ENCODE measurements around the gene SLC44A1. TPM values are rescaled to one million over a fixed set of nuclear protein-coding genes. Genes with fewer than 3 reads are reported as not detected.

Gene SLC44A1
- total RNA-seq, 1 donor from 2014 or later, result 42.7 TPM

DNA sequence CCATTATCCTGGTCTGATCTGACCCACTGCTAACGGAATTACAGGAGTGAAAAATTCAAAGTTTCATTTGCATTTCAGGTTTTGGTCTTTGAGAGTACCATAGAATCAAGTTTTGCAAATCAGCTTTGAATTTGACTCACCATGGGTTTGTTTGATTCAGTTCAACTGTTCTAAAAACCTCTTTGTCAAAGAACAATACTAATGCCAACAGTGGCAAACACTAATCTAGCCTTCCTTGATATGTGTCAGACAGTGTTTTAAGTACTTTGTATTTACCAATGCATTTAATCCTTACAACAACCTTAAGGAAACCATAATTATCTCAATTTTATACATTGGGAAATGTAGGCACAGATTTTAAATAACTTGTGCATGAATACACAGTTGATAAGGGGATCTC, 193.3 kb downstream of the SLC44A1 start:
- DNase-seq, result no peak

DNA sequence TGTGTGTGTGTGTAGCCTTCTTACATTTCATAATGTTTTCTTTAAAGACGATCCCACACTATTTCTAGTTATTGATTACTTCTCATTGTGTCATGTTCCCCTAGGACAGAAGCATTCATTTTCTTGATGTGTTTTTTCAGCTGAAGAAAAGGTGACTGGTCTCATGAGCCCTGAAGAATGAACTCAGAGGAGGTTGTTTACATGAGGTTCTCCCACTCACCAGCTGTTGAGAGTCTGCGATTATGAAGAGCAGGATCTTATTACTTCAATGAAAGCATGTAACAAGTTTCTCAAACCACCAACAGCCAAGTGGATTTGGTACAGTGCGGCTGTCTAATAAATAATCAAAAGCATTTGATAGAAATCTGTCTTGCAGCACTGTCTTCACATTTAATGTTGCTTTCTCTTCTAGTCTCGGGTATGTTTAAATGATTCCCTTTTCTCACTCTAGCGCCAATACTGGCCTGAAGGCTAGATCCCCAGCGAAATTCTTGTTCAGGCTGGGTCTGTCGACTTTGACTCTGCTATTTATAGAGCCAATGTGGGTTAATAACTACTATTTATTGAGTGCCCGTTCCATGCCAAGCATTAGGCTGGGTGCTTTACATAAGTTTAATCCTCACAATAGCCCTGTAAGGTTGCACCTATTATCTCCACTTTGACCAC, 193.8 kb downstream of the SLC44A1 start:
- DNase-seq, result no peak

DNA sequence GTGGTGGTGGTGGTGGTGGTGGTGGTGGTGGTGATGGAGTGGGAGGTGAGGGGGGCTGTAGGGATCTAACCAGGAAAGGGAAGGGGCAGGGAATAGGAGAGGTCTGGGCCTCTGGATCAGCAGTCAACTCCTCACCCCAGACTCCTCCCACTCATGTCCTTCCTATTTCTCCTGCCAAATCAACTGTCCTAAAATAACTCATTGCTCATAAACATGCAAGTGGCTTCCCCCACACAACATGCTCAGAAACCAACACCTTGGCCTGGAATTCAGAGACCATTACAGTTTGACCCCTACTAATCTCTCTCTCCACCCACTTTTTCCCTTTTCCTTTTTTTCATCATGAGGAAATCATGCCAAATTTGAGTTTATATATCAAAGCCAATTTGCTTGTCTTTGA, 195.0 kb downstream of the SLC44A1 start:
- peak; percentile 11 for DNase-seq

DNA sequence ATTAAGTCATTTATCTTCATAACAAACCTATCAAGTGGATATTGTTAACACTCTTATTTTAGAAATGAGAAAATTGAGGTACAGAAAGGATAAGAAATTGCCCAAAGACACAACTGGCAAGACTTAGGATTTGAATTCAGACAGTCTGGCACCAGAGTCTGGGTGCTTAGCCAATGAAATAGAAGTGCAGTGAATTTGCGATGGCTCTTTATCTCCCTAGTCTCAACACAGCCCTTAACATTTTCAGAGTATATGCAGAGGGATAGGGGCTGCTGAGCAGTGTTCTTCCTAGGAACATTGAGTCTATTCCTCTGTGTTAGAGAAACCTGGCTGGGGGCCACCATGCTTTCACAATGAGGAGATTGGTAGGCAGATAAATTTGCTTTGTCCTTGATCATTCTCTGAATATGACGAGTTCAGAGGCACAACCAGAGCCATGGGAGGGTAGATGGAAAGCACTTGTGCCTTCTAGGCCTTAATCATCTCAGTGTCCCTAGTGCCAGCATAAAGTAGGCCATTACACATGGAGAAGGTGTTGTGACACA, 197.2 kb downstream of the SLC44A1 start:
- no peak for DNase-seq

DNA sequence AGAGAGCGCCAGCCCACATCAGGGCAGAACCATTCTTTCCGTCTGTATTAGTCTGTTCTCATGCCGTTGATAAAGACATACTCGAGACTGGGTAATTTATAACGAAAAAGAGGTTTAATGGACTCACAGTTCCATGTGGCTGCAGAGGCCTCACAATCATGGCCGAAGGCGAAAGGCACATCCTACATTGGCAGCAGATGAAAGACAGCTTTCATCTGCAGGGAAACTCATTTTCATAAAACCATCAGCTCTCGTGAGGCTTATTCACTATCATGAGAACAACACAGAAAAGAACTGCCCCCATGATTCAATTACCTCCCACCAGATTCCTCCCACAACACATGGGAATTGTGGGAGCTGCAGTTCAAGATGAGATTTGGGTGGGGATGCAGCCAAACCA, 198.7 kb downstream of the SLC44A1 start:
- no peak for DNase-seq

DNA sequence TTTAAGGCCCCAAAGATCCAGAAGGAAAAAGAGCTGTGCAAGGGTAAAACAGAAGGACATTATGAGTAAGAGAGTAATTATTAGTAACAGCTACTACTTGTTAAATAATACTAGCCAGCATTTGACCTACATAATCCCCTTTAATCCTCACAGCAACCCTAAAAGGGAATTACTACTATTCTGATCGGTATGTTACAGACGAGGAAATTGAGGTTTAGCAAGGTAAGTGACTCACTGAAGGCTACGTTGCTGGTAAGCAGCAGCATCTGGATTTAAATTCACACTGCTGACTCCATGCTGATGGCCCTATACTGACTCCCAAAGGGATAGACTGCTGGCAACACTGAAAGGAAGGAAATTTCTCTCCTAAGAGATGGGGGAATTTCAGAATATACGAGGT, 199.7 kb downstream of the SLC44A1 start:
- DNase-seq, result no peak

DNA sequence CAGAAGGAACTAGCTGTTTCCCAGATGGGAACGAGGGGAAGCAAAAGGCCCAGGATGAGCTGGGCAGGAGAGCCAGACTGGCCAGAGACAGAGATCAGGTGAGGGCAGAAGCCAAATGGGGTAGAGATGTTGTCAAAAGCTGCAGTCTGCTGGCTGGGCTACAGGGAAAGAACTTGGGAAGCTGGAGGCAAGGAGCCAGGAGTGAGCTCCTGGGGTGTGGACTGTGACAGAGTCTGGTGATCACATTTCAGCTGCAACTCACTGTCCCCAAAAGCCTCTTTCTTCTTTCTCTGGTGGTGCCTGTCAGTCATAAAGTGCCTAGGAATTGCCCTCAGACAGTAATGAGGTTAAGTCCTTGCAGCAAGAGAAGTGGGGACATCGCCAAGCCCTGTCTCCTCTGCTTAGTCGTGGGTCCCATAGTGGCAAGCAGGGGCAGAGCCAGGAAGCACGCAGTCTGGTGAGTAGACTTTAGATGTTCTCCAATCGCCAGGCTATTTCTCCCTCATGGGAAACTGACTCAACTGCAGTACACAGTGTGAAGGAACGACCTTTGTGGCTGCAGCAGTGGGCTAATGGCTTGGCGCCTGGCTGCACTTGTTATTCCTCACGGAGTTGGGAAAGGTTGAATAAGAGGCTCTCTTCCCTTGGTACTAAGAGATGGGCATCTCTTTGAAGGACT, 200.9 kb downstream of the SLC44A1 start:
- DNase-seq, result no peak

DNA sequence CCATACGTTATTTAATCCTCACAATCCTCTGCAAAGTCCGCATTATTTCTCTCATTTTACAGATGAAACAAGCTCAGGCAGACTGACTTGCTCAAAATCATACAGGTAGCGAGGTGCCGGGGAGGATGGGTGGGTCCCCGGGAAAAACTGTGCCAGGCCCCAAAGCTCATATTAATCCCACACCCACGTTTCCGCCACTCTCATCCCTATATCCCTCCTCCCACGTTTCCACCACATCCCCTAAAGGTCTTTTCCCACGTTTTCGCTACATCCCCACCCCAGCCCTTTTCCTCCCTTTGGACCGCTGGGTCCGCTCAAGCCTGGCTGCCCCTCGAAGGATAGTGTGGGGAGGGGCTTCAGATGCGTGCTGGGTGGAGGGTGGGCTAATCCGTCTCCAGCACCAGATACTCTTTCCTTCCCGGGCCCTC, 202.9 kb downstream of the SLC44A1 start:
- no peak for DNase-seq

DNA sequence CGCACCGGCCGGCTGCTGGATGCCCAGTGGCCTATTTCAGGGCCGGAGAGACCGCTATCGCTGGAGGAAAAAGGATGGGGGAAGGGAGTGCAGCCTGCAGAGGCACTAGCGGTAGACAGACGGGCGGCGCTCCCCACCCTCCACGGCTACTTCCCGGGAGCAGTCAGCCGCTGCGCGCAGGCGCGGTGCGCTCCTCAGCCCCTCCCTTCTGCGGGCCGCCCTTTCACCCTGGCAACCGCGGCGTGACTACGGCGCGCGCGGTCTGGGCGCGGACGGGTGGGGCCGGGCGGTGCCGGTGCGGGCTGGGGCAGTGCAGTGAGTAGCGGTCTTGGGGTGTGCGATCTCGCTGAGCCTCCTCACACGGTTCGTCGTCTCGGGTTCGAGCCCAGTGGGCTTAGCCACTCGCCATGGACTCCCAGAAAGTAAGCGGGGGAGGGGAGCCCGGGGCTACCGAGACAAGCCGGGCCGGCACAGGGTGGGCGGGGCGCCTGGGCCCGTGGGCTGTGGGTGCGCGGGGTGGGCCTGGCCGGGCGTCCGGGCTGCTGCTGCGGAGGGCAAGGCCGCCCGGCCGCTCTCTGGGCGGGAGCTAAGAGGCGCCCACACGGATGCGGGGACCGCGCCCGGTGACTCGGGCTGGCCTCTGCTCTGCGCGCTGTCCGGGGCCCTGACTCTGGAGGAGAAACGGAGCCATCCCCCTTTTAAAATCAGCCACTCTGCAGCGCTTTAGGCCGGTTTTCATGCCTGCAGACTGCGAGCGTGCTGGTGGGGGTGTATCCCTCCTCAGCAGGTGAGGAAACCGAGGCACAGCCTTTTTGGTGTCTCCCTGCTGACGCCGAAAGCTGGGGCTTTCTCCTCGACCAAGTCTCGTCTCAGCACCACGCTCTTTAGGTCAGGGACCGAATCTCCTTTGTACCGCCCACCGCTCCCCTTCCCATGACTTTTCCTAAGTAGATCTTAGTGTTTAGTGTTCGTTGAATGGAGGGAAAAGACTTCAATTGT, 203.7 kb downstream of the SLC44A1 start, which contains the start of gene FSD1L:
Gene FSD1L, plus strand, starts transcription at position 221 of the 999 bp plus-strand sequence. Its CDS starts 187 bp downstream, at position 408.
- peak; percentile 77 for DNase-seq

DNA sequence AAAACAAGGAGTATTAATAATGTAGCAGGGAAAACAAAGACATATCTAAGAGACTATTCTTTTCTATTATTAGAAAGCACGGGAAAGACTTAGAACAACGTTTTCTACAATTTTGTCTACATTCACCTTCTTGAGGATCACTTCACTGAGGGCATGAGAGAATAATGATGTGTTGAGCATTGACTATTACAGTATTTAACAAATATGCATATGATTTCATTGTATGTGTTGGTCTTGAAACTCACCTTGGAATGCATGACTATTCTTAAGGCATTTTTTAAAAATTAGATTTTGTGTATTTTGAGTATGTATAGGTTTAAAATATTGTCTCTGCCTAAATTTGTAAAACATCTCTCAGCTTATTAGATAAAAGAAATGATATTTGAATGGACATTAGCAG, 204.6 kb downstream of the SLC44A1 start:
- no peak for DNase-seq

DNA sequence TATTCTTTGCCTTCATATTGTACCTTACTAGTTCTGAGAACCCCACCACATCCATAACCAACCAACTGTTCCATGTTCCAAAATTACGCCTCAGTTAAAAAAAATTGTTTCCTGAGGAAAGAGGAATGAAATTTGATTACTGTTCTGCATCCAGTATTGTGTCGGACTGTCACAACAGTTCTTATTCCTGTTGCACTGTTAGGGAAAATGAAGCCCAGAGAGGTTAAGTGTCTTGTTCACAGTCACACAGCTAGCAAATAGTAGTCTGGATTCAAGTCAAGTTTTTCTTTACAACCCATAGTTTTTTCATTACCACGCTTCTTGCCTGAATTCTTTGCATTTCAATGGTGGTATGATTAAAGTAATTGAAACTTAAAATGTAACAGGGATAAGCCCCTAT, 207.7 kb downstream of the SLC44A1 start:
- DNase-seq, result no peak

DNA sequence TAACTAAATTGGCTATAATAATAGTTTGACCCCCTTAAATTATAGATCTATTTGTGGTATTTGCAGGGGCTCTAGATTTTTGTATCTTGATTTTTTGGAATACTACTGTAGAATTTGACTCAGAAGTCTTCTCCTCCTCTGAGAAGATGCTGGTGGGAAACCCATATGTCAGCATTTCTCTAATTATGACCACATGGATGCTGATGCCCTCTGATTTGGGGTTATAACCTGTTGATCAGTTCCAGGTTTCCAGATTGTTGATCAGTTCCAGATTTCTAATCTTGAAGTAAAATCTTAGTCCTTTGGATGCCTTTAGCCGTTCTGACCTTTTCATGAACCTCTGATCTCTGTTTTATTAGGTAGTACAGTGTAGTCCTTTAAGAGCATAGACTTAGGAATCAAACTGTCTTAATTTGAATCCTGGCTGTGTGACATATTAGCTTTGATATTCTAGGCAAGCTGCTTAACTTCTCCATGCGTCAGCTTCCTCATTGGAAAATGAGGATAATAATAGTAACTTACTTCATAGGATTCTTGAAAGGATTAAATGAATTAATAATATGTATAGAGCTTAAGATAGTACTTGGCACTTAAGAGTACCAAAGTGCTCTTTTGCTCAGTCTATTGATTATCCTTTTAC, 211.5 kb downstream of the SLC44A1 start:
- DNase-seq, result no peak

DNA sequence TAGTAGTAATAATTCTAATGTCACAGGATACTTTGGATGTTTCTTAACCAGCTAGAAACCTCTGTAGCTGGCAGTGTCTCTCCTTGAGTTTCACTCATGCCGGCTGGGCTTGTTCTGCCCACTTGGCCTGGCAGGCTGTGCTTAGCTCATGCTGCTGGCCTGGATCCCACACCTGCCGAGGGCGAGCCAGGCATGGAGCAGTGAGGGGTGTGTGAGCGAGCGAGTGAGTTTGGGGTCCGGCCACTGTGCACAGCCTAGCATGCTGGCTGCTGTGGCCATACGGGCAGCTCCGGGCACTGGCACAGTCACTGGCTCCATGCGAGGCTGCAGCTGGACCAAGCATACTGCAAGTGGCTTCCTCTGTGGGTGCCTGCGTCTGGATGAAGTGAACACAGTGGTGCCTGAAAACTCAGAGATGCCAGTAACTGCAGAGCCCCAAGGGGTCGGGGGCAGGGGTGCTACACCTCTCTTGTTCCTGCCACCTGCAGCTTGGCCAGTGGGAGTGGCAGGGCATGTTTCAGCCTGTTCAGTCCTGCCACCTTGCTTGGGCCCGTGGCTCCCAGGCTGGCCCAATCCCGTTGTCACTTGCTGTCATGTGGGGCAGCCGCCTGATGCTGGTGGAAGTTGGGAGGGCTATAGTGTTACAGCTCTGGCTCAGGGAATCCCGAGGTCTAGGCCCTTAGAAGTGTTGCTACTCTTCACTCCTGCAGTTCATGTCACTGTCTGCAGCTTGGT, 213.3 kb downstream of the SLC44A1 start:
- DNase-seq, result no peak

DNA sequence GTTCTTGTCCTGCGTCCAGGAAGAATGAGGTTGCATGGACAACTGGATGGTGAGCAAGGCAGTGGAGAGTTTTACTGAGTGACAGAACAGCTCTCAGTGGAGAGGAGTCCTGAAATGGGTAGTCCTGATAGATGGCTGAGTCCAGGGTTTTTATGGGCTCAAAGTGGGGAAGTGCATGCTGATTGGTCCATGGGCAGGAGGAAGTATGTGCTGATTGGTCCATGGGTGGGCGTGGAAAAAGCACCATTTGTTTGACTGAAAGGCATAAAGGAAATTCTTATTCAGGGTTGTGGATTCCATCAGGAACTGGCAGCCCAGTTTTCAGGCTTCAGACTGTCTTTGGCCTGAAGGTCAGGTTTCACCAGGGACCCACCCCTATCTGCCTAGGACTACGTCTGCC, 214.0 kb downstream of the SLC44A1 start:
- DNase-seq, result no peak

DNA sequence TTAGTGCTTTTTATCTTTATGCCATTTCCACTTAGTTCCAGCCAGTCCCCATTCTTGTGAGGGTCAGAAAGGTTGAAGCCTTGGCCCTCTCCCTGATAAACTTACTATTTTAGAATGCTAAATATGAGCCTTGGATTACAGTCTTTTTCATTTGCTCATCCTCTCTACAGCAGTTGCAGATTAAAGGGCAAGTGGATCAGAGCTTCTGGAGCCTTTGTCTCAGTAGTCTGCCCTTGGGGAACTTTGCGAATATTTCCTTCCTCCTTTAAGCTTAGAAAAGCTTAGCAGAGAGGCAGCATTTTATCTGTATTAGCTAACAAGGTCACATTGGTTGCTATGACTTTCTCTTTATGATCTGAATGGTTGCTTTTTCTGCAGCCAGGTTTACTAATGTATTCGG, 214.9 kb downstream of the SLC44A1 start:
- peak; percentile 11 for DNase-seq

DNA sequence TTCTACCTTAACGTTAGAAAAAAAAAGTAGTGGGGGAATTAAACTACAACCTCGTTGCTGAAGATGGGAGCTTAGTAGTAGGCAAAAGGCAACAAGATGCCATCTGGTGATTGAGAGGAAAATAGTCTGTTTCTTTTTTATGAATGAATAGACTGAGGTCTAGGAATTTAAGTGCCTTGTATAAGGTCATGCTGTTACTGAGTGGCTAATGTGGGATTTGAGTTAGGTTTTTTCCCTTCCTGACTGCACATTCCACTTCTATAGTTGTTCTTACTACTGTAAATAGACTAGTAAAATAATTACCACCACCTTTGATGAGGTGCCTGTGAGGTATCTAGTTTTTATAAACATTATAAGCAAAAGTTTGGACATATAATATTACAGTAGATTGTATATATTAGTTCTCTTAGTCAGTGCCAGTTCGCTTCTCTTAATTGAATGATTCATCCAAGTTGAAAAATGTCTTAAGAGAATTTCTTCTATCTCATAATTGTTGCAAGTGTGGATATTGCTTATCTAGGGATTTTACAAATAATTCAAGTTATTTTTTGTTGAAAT, 222.5 kb downstream of the SLC44A1 start:
- DNase-seq, result no peak

DNA sequence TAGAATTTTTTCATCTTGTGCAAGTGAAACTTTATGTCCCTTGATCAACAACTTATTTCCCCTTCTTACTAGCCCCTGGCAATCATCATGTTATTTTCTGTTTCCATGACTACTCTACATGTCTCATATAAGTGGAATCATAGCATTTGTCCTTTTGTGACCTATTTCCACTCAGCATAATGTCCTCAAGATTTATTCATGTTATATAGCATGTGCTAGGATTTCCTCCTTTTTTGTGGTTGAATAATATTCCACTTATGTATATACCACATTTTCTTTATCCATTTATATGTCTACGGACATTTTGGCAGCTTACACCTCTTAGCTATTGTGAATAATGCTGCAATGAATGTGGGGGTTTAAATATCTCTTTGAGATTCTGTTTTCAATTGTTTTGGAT, 224.4 kb downstream of the SLC44A1 start:
- DNase-seq, result no peak

DNA sequence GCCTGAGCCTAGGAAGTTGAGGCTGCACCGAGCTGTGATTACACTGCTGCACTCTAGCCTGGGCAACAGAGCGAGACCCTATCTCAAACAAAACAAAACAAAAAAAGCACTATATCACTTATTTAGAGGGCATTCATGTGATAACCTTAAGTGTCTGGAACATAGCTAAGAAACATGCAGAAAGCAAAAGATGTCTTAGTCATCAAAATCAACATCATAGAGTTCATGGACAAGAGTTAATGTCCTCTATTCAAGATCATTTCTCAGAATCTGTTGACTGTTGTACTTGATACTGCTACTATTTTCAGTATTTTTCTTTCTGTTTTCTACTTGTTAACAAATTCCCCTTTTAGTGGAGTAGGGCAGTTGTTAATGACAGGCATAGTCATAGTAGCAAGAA, 228.8 kb downstream of the SLC44A1 start:
- DNase-seq, result no peak

DNA sequence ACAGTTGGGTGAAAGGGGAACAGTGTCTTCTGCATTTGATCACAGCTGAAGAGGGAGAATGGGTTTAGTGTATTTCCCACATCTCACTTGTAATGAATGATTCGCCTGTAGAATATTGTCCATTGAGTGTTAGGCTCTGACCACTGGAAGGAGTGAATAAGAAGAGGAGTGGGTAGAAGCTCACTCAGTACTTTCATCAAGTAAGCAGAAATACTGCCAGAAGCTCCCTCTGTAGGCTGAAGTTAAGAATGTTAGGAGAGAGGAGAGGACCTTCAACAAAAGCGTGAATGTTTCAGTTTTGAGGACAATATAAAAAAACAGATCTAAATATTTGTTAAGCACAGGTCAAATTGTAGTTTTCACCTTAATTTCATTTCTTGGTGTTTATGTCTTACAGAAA, 230.9 kb downstream of the SLC44A1 start:
- peak; percentile 23 for DNase-seq

DNA sequence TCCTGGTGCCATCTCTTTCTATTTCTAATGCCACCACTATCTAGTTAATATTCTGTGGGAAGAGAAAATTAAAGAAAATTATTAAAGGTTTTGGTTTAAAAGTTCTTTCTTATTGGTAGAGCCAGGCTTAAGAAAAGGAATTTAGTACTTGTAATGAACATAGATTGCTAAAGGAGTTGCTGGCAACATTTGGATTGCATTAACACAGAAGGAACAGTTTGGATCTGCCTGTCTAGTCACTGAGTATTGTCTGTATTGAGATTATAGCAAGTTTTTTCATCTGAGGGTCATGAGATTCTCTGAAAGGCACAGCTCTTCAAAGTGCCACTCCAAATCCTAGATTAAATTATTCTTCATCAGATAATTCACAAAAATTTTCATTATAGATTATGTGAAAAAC, 235.4 kb downstream of the SLC44A1 start:
- DNase-seq, result no peak

DNA sequence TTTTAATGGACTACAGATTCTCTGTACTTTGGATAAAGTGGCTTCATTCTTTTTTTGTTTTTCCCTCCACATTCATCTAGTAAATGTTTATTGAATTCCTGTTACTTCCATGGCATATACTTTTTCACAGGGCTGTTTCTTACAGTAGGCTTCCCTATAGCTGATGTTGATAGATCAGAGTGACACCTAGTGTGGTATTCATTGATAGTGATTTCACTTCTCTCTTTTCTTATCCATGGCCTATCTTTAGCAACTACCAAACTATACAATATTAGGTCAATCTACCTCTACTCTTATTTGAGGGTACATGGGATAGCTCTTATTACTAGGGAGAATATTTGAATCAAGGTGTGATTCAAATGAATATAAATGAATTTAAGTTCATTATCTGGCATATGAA, 239.2 kb downstream of the SLC44A1 start:
- DNase-seq, result no peak
